GM18873 (cell line): Measurements from ENCODE around the gene ZG16B.

ENCODE experiments used
- ATAC-seq: cut with Tn5 transposase; IDR thresholded peaks from one replicate; pipeline ENCODE4 v1.9.1; 2021; ENCODE audit warnings: mild to moderate bottlenecking, moderate library complexity, moderate number of reproducible peaks; ENCODE audit not compliant: unreplicated experiment, low FRiP score

ZG16B gene

GRCh38 chr16:2829501-2830354 is at the start of gene ZG16B:
TSS of gene ZG16B (plus strand) at chr16:2830303. CDS start at chr16:2830442, 139 bp downstream.
- ATAC-seq, result no peak

GRCh38 chr16:2782583-2783351 is 47.3 kb upstream of the ZG16B start:
- ATAC-seq, result no peak

- ATAC-seq, result no peak
These were observed 46.3 kb upstream of the ZG16B start for GRCh38 chr16:2783581-2784357.

GRCh38 chr16:2784358-2785100 is 45.6 kb upstream of the ZG16B start:
- ATAC-seq, result no peak

GRCh38 chr16:2785101-2785991 is 44.8 kb upstream of the ZG16B start:
- ATAC-seq, result no peak

- ATAC-seq, result no peak
These were observed 43.9 kb upstream of the ZG16B start for GRCh38 chr16:2786061-2786825.

- ATAC-seq, result no peak
These were observed 43.3 kb upstream of the ZG16B start for GRCh38 chr16:2786826-2787151.

- ATAC-seq, result no peak
These were observed 42.7 kb upstream of the ZG16B start, which contains the start of gene PRSS33 for GRCh38 chr16:2787406-2787805. TSS of gene PRSS33 (minus strand) at chr16:2787560. CDS start at chr16:2786547, 1,013 bp downstream.

- no peak for ATAC-seq
These were observed 42.1 kb upstream of the ZG16B start for GRCh38 chr16:2787961-2788360.

- no peak for ATAC-seq
These were observed 39.5 kb upstream of the ZG16B start for GRCh38 chr16:2790631-2791030.

GRCh38 chr16:2791174-2791573 is 38.9 kb upstream of the ZG16B start:
- no peak for ATAC-seq

- ATAC-seq, result no peak
These were observed 37.2 kb upstream of the ZG16B start for GRCh38 chr16:2792940-2793339.

GRCh38 chr16:2795395-2796143 is 34.5 kb upstream of the ZG16B start:
- no peak for ATAC-seq

GRCh38 chr16:2798723-2799204 is 31.3 kb upstream of the ZG16B start:
- no peak for ATAC-seq

GRCh38 chr16:2799205-2799858 is 30.8 kb upstream of the ZG16B start:
- no peak for ATAC-seq

GRCh38 chr16:2799859-2800226 is 30.3 kb upstream of the ZG16B start:
- ATAC-seq, result no peak

- no peak for ATAC-seq
These were observed 26.4 kb upstream of the ZG16B start for GRCh38 chr16:2803545-2804195.
